Caco-2 (cell line): ENCODE measurements around the gene TWIST2. TPM values are rescaled to one million over a fixed set of nuclear protein-coding genes. Genes with fewer than 3 reads are reported as not detected.

Experiments
- BruUV-seq: library from RNA; stranded (reverse); fragments of 400-500 nt; replicated peaks from 2 replicates; lab custom pipeline; 2021; lab: Mats Ljungman, UMichigan
- CTCF ChIA-PET: fragments of 300-600 bp; sonication (Branson Sonifier 250); formaldehyde crosslinking; loops from one replicate; lab custom pipeline; 2022; ENCODE audit warnings: antibody characterized with exemption; lab: Charles Lee
- POLR2A ChIA-PET: fragments of 300-600 bp; sonication (Branson Sonifier 250); formaldehyde crosslinking; loops from one replicate; lab custom pipeline; 2022; ENCODE audit warnings: antibody characterized with exemption; lab: Charles Lee
- DNase-seq, 2 experiments: peaks; one replicate each; pipeline versions ENCODE4 v3.0.0 to v3.0.0-alpha.2; 2020 to 2022
- H3K27me3 ChIP-seq: replicated peaks from 2 replicates; pipeline ENCODE4 v1.6.0; 2011; ENCODE audit warnings: low read length; ENCODE audit not compliant: control insufficient read depth, insufficient read depth
- H3K36me3 ChIP-seq: 2 replicates; pipeline ENCODE4 v1.5.1; 2011; ENCODE audit warnings: low read length; ENCODE audit not compliant: control insufficient read depth, insufficient read depth
- H3K4me1 ChIP-seq: fragments of 250-450 bp; sonication (Bioruptor Pico); 2 replicates; pipeline ENCODE4 v1.5.1; 2020; ENCODE audit warnings: mild to moderate bottlenecking
- H3K4me3 ChIP-seq: 2 replicates; pipeline ENCODE4 v1.5.1; 2011; ENCODE audit warnings: low read depth, mild to moderate bottlenecking, control low read depth, low read length
- H3K9me3 ChIP-seq: fragments of 250-450 bp; sonication (Bioruptor Pico); 2 replicates; pipeline ENCODE4 v1.5.1; 2020; ENCODE audit warnings: mild to moderate bottlenecking, moderate library complexity
- H3K27ac Mint-ChIP-seq: one replicate; pipeline ENCODE4 v1.8.0; 2022; ENCODE audit warnings: mixed read lengths; ENCODE audit not compliant: unreplicated experiment
- H3K27me3 Mint-ChIP-seq: one replicate; pipeline ENCODE4 v1.8.0; 2022; ENCODE audit warnings: mixed read lengths; ENCODE audit not compliant: insufficient read depth, unreplicated experiment
- H3K36me3 Mint-ChIP-seq: one replicate; pipeline ENCODE4 v1.8.0; 2022; ENCODE audit warnings: mild to moderate bottlenecking, mixed read lengths; ENCODE audit not compliant: insufficient read depth, unreplicated experiment
- H3K4me1 Mint-ChIP-seq: one replicate; pipeline ENCODE4 v1.8.0; 2022; ENCODE audit warnings: low read depth, mixed read lengths; ENCODE audit not compliant: unreplicated experiment
- H3K4me3 Mint-ChIP-seq: one replicate; pipeline ENCODE4 v1.8.0; 2022; ENCODE audit warnings: mild to moderate bottlenecking, moderate library complexity, mixed read lengths; ENCODE audit not compliant: unreplicated experiment
- H3K9me3 Mint-ChIP-seq: one replicate; pipeline ENCODE4 v1.8.0; 2022; ENCODE audit warnings: mixed read lengths; ENCODE audit not compliant: unreplicated experiment
- intact Hi-C: fragments of 100-400 bp; cut with micrococcal nuclease; formaldehyde crosslinking; loops from one replicate; pipeline ENCODE4 v1.10.0; 2022; ENCODE audit not compliant: unreplicated experiment
- total RNA-seq: library from RNA; stranded (reverse); gene quantifications from 2 replicates; pipeline ENCODE4 v1.2.3, GENCODE V29; 2022
- TF ChIP-seq, protein P1 (sequence below), 2 experiments: fragments of 200-600 bp in 1 of 2; IDR thresholded peaks; 1 replicate in 1 of 2; 2 replicates in 1 of 2; pipeline versions ENCODE4 v1.5.1 to v1.8.0; 2011 to 2022; ENCODE audit warnings: antibody characterized with exemption in 1 of 2, control low read depth in 1 of 2, inconsistent platforms in 1 of 2, low read depth in 1 of 2, low read length in 1 of 2, mild to moderate bottlenecking in 1 of 2, moderate library complexity in 1 of 2; ENCODE audit not compliant: insufficient read depth in 1 of 2, severe bottlenecking in 1 of 2, unreplicated experiment in 1 of 2

The TWIST2 gene
- total RNA-seq, 1 experiment from 2014 or later, result not detected

DNA sequence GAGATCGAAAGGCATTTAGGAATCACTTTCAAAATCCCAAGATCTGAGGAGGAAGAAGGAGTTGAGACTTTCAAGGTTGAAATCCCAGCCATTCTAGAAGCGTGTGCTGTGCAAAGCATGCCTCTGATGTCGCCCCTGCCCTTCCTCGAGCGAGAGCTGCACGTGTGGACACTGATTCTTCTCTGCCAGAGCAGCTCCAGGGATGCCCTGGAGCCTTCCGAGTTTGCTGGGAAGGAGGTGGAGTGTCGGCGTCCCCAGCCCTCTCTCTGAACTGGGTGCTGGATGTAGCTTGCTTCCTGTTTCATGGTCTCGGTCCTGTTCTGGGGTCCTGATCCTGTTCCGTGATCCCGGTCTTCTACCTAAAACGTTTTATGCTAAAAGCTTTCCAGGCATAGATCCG is 76.1 kb downstream of the TWIST2 start:
- no peak for DNase-seq
- H3K4me1 ChIP-seq, result no peaks in the 10 kb centered on the region
- no peak overlapping the region for H3K4me3 Mint-ChIP-seq
- TF ChIP-seq, protein P1, sequence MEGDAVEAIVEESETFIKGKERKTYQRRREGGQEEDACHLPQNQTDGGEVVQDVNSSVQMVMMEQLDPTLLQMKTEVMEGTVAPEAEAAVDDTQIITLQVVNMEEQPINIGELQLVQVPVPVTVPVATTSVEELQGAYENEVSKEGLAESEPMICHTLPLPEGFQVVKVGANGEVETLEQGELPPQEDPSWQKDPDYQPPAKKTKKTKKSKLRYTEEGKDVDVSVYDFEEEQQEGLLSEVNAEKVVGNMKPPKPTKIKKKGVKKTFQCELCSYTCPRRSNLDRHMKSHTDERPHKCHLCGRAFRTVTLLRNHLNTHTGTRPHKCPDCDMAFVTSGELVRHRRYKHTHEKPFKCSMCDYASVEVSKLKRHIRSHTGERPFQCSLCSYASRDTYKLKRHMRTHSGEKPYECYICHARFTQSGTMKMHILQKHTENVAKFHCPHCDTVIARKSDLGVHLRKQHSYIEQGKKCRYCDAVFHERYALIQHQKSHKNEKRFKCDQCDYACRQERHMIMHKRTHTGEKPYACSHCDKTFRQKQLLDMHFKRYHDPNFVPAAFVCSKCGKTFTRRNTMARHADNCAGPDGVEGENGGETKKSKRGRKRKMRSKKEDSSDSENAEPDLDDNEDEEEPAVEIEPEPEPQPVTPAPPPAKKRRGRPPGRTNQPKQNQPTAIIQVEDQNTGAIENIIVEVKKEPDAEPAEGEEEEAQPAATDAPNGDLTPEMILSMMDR (IDR thresholded peaks at IDR 0.05; ENCODE audit: insufficient read depth in 1 of 2, low read depth in 1 of 2, low read length in 1 of 2, severe bottlenecking in 1 of 2, unreplicated experiment in 1 of 2), result no peak
- H3K36me3 Mint-ChIP-seq, result no peaks in the 10 kb centered on the region
- H3K4me1 Mint-ChIP-seq, result no peaks in the 10 kb centered on the region
- intact Hi-C loops, result no loop called here
- ChIA-PET POLR2A (no interaction called here), CTCF (no interaction called here)
- no peaks in the 10 kb centered on the region for H3K9me3 Mint-ChIP-seq
- BruUV-seq, result no TSS peak
- H3K36me3 ChIP-seq, result no peaks in the 10 kb centered on the region
- no peak overlapping the region for H3K4me3 ChIP-seq
- no peak overlapping the region for H3K27ac Mint-ChIP-seq
- no peaks in the 10 kb centered on the region for H3K9me3 ChIP-seq
- H3K27me3 ChIP-seq, result no peaks in the 10 kb centered on the region
- H3K27me3 Mint-ChIP-seq, result peaks cover 2% of the 10 kb centered on the region

DNA sequence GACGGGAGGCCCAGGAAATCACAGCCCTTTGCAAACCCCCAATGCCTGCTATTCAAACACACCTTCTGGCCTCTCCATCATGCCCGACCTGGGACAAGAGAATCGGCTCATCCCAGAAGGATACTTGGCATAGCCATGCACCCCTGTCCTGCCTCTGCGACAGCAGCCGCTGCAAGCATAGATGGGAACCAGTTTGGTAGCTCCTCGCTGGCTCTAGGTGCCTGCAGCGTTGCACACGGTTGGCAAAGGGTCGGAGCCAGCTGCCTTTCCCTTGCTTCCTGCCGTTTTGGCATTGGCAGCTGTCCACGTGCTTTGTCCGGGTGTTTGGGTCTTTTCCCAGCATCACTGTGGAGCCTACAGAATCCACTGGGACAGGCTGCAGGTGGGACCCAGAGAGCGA is 76.9 kb downstream of the TWIST2 start:
- Histone ChIP-seq H3K4me3 (no peak overlapping the region), H3K9me3 (no peaks in the 10 kb centered on the region), H3K27me3 (no peaks in the 10 kb centered on the region), H3K36me3 (no peaks in the 10 kb centered on the region), H3K4me1 (no peaks in the 10 kb centered on the region)
- Mint-ChIP-seq H3K9me3 (no peaks in the 10 kb centered on the region), H3K4me1 (no peaks in the 10 kb centered on the region), H3K36me3 (no peaks in the 10 kb centered on the region), H3K4me3 (no peak overlapping the region), H3K27me3 (peaks cover 2% of the 10 kb centered on the region), H3K27ac (no peak overlapping the region)
- POLR2A ChIA-PET, result no interaction called here
- TF ChIP-seq, protein P1 (IDR thresholded peaks at IDR 0.05; ENCODE audit: insufficient read depth in 1 of 2, low read depth in 1 of 2, low read length in 1 of 2, severe bottlenecking in 1 of 2, unreplicated experiment in 1 of 2), result no peak
- intact Hi-C loops, result no loop called here
- no peak for DNase-seq
- CTCF ChIA-PET, result no interaction called here
- BruUV-seq, result no TSS peak

DNA sequence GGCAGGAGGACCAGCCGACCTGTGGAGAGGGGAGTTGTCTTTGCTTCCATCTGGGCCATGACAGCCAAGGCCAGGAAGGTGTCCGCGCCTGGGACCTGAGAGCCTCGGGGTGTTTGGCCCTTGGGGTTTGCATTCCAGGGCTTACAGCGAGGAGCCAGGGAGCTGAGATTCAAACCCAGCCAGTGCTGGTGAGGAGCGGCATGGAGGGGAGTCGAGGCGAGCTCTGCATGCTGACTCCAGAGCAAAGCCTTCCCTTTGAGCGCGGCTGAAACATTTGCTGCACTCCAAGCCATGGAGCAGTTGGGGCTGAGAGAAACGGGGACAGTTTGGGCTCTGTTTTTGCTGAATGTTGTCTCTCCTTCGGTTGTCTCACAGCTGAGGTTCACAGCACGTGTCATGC is 77.4 kb downstream of the TWIST2 start:
- DNase-seq, result no peak
- POLR2A ChIA-PET, result no interaction called here
- Mint-ChIP-seq H3K36me3 (no peaks in the 10 kb centered on the region), H3K4me1 (no peaks in the 10 kb centered on the region), H3K9me3 (no peaks in the 10 kb centered on the region), H3K4me3 (no peak overlapping the region), H3K27me3 (peaks cover 2% of the 10 kb centered on the region), H3K27ac (no peak overlapping the region)
- Histone ChIP-seq H3K27me3 (no peaks in the 10 kb centered on the region), H3K9me3 (no peaks in the 10 kb centered on the region), H3K4me3 (no peak overlapping the region), H3K4me1 (no peaks in the 10 kb centered on the region), H3K36me3 (no peaks in the 10 kb centered on the region)
- intact Hi-C loops, result no loop called here
- TF ChIP-seq, protein P1 (IDR thresholded peaks at IDR 0.05; ENCODE audit: insufficient read depth in 1 of 2, low read depth in 1 of 2, low read length in 1 of 2, severe bottlenecking in 1 of 2, unreplicated experiment in 1 of 2), result no peak
- CTCF ChIA-PET, result no interaction called here
- BruUV-seq, result no TSS peak
